Left ventricle myocardium inferior (tissue), 1 donor: ENCODE data around the gene SH2D3A. TPM values are rescaled to one million over a fixed set of nuclear protein-coding genes. Genes with fewer than 3 reads are reported as not detected.
A peak's percentile ranks its signal among the peaks of the same experiment; 100 is the strongest.

Source experiments
- DNase-seq: peaks from one replicate; pipeline ENCODE4 v3.0.0-alpha.2; 2020
- H3K27ac ChIP-seq: fragments of 200-600 bp; replicated peaks from 2 replicates; pipeline ENCODE4 v1.8.0; 2021
- H3K27me3 ChIP-seq: fragments of 200-600 bp; 2 replicates; pipeline ENCODE4 v1.8.0; 2021; ENCODE audit warnings: low read depth
- H3K36me3 ChIP-seq: fragments of 200-600 bp; 2 replicates; pipeline ENCODE4 v1.8.0; 2021
- H3K4me1 ChIP-seq: fragments of 200-600 bp; 2 replicates; pipeline ENCODE4 v1.8.0; 2021
- H3K4me3 ChIP-seq: fragments of 200-600 bp; 2 replicates; pipeline ENCODE4 v1.8.0; 2021; ENCODE audit warnings: mild to moderate bottlenecking, moderate library complexity
- H3K9me3 ChIP-seq: fragments of 200-600 bp; replicated peaks from 2 replicates; pipeline ENCODE4 v1.8.0; 2021
- intact Hi-C: fragments of 100-400 bp; cut with micrococcal nuclease; formaldehyde crosslinking; loops from one replicate; pipeline ENCODE4 v1.11.0; 2022
- total RNA-seq: library from RNA; stranded (reverse); fragmentation: NEBNext Ultra II Directional; extraction: Animal tissue kit (Norgen Biotek cat#: 25700); gene quantifications from one replicate; pipeline ENCODE4 v1.2.1, GENCODE V29; 2021
- TF ChIP-seq, protein P1 (sequence below): fragments of 200-600 bp; IDR thresholded peaks from 2 replicates; pipeline ENCODE4 v1.8.0; 2021; ENCODE audit warnings: antibody characterized with exemption, mild to moderate bottlenecking, borderline replicate concordance
- donor health status: DM: no; HTN: yes; CAD: no; lungs with severe emphysema.

Gene SH2D3A
- total RNA-seq, 1 donor from 2014 or later, result 0.14 TPM

DNA sequence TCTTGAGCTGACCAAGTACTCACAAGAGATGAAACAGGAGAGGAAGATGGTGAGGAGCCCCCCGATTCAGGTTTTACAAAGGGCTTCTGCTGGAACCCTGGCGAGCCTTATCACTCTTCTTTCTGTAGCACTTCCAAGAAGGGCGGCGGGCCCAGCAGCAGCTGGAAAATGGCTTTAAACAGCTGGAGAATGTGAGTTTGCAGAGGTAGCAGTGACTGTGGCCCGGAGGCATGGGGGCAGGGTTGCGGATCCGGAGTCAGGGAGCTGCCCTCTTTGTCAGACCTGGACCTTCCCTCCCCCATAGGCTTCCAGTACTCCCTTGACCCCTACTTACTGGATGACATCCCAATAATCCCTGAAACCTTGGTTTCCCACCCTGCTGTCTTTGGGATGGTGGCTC is 24.2 kb downstream of the SH2D3A start:
- intact Hi-C loops, result no loop called here
- Histone ChIP-seq H3K4me1 (peaks cover 94% of the 10 kb centered on the region), H3K27ac (peak overlapping the region; percentile 94), H3K9me3 (no peaks in the 10 kb centered on the region), H3K4me3 (peak overlapping the region; percentile 35), H3K36me3 (peaks cover 54% of the 10 kb centered on the region), H3K27me3 (no peaks in the 10 kb centered on the region)
- TF ChIP-seq, protein P1, sequence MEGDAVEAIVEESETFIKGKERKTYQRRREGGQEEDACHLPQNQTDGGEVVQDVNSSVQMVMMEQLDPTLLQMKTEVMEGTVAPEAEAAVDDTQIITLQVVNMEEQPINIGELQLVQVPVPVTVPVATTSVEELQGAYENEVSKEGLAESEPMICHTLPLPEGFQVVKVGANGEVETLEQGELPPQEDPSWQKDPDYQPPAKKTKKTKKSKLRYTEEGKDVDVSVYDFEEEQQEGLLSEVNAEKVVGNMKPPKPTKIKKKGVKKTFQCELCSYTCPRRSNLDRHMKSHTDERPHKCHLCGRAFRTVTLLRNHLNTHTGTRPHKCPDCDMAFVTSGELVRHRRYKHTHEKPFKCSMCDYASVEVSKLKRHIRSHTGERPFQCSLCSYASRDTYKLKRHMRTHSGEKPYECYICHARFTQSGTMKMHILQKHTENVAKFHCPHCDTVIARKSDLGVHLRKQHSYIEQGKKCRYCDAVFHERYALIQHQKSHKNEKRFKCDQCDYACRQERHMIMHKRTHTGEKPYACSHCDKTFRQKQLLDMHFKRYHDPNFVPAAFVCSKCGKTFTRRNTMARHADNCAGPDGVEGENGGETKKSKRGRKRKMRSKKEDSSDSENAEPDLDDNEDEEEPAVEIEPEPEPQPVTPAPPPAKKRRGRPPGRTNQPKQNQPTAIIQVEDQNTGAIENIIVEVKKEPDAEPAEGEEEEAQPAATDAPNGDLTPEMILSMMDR, result no peak
- DNase-seq, result no peak

DNA sequence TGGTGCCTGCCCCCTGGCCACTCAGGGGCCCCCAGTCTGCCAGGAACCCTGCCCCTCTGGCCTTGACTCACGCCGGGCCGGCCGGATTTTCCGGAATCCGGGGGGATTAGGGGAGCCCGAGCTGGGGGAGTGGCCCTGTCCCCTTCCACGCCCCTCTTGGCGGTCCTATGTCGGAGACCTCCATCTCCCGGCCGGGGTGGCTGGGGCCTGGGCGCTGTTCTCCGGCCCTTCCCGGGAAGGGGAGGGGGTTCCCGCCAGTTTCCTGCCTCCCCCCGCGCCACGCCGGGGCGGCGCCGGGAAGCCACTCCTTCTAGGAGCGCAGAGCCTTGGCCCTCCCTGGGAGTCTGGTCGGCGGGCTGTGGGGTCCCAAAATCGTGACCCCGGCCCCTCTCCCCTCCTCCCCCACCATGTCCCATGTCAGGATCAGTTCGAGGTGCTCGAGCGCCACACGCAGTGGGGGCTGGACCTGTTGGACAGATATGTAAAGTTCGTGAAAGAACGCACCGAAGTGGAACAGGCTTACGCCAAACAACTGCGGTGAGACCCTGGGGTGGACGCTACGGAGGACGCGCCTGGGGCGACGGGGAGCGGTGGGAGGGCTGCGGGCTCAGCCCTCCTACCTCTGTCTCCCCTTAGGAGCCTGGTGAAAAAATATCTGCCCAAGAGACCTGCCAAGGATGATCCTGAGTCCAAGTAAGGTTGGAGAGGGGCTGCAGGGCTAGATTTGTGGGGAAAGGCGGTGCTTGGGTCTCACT is 26.5 kb downstream of the SH2D3A start:
- peaks cover 31% of the 10 kb centered on the region for H3K36me3 ChIP-seq
- H3K4me1 ChIP-seq, result peaks cover 92% of the 10 kb centered on the region
- H3K27ac ChIP-seq, result peak overlapping the region; percentile 97
- H3K9me3 ChIP-seq, result no peaks in the 10 kb centered on the region
- peak; percentile 70 for DNase-seq
- TF ChIP-seq, protein P1, result no peak
- H3K27me3 ChIP-seq, result no peaks in the 10 kb centered on the region
- peak overlapping the region; percentile 93 for H3K4me3 ChIP-seq
- intact Hi-C loops, result no loop called here

DNA sequence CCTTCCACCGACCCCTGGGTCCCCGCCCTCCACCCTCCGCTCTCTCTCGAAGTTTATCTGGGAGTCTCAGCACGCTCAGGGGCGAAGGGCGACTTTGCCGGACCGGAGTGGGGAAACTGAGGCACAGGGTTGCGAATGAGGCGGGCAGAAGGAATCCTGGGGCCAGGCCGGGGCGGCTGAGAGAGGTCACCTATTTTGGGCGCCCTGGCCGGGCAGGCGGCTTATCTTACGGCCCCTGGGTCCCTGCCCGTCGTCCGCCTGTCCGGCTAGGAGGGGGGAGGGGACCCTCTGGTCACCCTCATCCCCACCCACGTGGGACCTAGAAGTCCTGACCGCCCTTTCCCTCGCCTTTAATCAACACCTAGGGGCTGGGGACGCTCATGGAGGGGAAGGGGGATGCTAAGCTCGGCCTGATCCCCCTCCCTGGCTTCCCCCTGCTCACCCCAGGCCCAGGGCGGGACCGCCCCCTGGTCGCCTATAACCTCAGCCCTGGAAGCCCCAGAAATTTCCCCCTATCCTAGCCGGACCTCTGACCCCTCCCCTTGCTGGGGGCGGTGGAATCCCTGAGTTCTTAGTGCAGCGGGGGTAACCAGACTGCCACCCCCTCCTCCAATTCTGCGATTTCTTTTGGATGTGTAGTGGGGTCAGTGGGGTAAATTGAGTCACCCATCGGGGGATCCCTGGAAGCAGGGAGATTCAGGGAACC is 27.2 kb downstream of the SH2D3A start:
- H3K27me3 ChIP-seq, result no peaks in the 10 kb centered on the region
- peaks cover 92% of the 10 kb centered on the region for H3K4me1 ChIP-seq
- peak overlapping the region; percentile 97 for H3K27ac ChIP-seq
- no peaks in the 10 kb centered on the region for H3K9me3 ChIP-seq
- peak; percentile 57 for DNase-seq
- intact Hi-C loops, result no loop called here
- H3K36me3 ChIP-seq, result peaks cover 24% of the 10 kb centered on the region
- H3K4me3 ChIP-seq, result peak overlapping the region; percentile 93
- TF ChIP-seq, protein P1, result no peak

DNA sequence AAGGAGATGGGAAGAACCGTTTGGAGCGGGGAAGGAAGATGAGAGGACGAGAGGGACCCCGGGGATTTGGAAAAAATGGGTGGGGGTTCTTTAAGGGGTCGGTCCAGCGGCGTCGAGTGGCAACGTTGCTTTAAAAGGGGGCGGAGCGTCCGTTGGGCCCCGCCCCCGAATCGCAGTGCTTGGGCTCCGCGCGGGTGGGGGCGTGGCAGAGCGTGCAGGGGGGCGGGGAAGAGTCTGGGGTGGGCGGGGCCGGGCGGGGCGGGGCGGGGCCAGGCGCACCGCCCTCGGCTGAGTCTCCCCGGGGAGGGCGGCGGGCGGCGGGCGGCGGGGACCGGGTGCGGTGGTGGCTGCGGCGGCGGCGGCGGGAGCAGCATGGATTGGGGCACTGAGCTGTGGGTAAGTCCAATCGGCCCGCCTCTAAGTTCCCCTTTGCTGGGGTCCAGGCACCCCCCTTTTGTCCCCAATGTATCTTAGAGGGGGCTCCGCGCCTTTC is 27.8 kb downstream of the SH2D3A start, which contains the start of gene TRIP10:
TRIP10 (plus strand) TSS at position 291 of the 493 bp plus-strand sequence; CDS start at position 373, 82 bp downstream.
- H3K4me3 ChIP-seq, result peak within 1 kb of the TSS; percentile 93
- H3K36me3 ChIP-seq, result peaks cover 23% of the 10 kb centered on the region
- no peaks in the 10 kb centered on the region for H3K9me3 ChIP-seq
- intact Hi-C loops, result no loop called here
- DNase-seq, result peak; percentile 89
- H3K4me1 ChIP-seq, result peaks cover 88% of the 10 kb centered on the region
- H3K27ac ChIP-seq, result peak within 1 kb of the TSS; percentile 97
- H3K27me3 ChIP-seq, result no peaks in the 10 kb centered on the region
- TF ChIP-seq, protein P1, result no peak

DNA sequence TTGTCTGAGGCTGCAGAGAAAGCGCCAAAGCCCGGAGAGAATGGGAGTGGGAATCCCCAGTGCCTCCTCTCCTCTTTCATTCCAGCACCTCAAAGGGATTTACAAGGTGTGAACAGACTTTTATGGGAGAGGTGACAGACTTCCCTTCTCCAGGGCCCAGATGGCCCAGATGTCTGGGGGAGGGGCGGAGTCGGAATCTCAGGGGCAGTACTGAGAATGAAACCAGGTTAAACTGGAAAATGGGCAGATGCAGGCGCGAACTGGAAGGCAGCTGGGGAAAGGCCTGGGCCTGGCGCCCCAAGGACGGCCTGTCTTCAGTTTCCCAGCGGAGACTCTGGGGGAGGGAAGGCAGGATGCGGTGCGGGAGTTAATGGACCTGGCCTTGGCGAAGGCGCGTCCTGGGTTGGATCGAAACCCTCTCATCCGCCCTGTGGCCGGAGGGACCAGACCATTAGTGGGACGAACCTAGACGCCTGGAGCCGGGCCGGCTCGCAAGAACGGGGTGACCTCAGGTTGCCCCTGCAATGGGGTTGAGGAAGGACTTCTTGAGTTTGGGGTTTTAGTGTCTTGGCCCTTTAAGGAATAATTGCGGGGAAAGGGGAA is 28.3 kb downstream of the SH2D3A start:
- intact Hi-C loops, result no loop called here
- no peaks in the 10 kb centered on the region for H3K9me3 ChIP-seq
- peak; percentile 60 for DNase-seq
- peaks cover 17% of the 10 kb centered on the region for H3K36me3 ChIP-seq
- TF ChIP-seq, protein P1, result no peak
- H3K27ac ChIP-seq, result peak overlapping the region; percentile 97
- peaks cover 82% of the 10 kb centered on the region for H3K4me1 ChIP-seq
- no peaks in the 10 kb centered on the region for H3K27me3 ChIP-seq
- H3K4me3 ChIP-seq, result peak overlapping the region; percentile 93
